Mucosa of stomach (tissue), 1 donor: ENCODE data around the gene FAM78B.

Source experiments
- H3K27me3 ChIP-seq: one replicate; pipeline ENCODE4 v1.7.0; 2013; ENCODE audit warnings: mild to moderate bottlenecking, low read length; ENCODE audit not compliant: control insufficient read depth, insufficient read depth
- H3K36me3 ChIP-seq: one replicate; pipeline ENCODE4 v1.7.0; 2013; ENCODE audit warnings: low read length; ENCODE audit not compliant: control insufficient read depth, insufficient read depth
- H3K4me1 ChIP-seq: one replicate; pipeline ENCODE4 v1.7.0; 2013; ENCODE audit warnings: mild to moderate bottlenecking, low read length; ENCODE audit not compliant: control insufficient read depth, insufficient read depth
- H3K4me3 ChIP-seq: one replicate; pipeline ENCODE4 v1.7.0; 2013; ENCODE audit warnings: low read length
- H3K9ac ChIP-seq: one replicate; pipeline ENCODE4 v1.7.0; 2013; ENCODE audit warnings: mild to moderate bottlenecking, low read length, moderate library complexity
- H3K9me3 ChIP-seq: one replicate; pipeline ENCODE4 v1.7.0; 2013; ENCODE audit warnings: mild to moderate bottlenecking, low read length, moderate library complexity; ENCODE audit not compliant: control insufficient read depth
- donor health status: Pancreatic carcinoma.

FAM78B gene

DNA sequence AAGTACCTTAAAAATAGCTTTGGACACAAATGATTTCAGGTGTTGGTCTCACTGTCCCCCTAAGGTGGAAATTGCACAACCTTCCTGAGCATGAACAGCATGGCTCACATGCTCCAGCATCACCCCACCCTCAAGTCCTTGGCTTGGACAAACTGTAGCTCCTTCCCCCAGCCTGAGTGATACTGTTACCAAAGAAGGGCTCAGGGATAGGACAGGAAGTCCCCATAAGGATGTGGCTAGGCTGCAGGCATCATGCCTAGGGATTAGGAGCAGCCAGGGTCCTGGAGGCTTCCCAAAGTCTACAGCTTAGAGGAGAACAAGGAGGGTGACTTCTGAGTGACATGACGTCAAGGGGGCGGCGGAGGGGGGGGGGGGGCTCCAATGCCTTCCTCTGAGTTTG is 10.1 kb downstream of the FAM78B start:
- Histone ChIP-seq H3K36me3 (no peaks in the 10 kb centered on the region), H3K27me3 (no peaks in the 10 kb centered on the region)

GRCh38 chr1:166155108-166155507 is 11.7 kb downstream of the FAM78B start:
- H3K4me3 ChIP-seq = no peak overlapping the region
- no peaks in the 10 kb centered on the region for H3K9me3 ChIP-seq
- no peak overlapping the region for H3K9ac ChIP-seq
- H3K4me1 ChIP-seq = no peaks in the 10 kb centered on the region
- H3K27me3 ChIP-seq = no peaks in the 10 kb centered on the region
- no peaks in the 10 kb centered on the region for H3K36me3 ChIP-seq

More for the DNA sequence above, 10.1 kb downstream of the FAM78B start:
- no peaks in the 10 kb centered on the region for H3K9me3 ChIP-seq
- H3K4me1 ChIP-seq = no peaks in the 10 kb centered on the region
- H3K4me3 ChIP-seq = no peak overlapping the region
- no peak overlapping the region for H3K9ac ChIP-seq

DNA sequence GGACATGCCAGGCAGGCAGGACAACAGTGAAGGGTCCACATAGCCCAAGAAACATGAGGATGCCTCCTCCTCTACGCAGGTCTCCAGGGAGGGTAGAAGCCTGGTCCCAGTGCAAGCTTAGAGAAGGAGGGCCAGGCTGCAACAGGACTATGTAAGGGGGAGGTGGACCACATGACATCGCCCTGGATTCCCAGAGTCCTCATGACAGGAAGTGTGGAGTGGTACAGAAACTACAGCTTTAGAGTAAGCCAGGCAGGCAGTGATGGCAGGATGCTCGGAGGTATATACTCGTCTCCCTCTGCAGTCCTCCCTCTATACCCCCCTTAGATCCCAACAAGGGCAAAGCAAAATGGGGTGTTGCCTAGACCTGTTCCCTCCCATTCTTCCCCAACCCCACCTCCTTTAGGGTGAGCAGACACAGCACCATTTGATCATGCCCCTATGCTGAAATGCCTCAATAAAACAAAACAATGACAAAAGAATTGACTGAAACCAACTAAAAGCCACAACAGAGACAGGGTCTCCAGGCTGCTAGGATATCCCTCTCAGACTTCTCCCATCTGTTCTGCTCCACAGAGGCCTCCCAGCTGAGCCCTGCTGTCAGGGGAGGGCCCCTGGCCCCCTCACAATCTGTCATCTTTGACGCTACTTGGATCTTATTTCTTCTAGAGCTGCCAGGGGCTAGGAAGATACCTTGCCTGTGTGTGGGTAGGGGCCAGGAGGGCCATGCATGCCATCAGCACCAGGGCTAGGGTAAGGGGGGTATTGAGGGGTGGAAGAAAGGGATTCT is 13.1 kb downstream of the FAM78B start:
- H3K4me3 ChIP-seq = no peak overlapping the region
- no peaks in the 10 kb centered on the region for H3K9me3 ChIP-seq
- H3K4me1 ChIP-seq = no peaks in the 10 kb centered on the region
- no peaks in the 10 kb centered on the region for H3K27me3 ChIP-seq
- no peak overlapping the region for H3K9ac ChIP-seq
- no peaks in the 10 kb centered on the region for H3K36me3 ChIP-seq

GRCh38 chr1:166152978-166153377 is 13.8 kb downstream of the FAM78B start:
- Histone ChIP-seq H3K9me3 (no peaks in the 10 kb centered on the region), H3K27me3 (no peaks in the 10 kb centered on the region), H3K9ac (no peak overlapping the region), H3K4me1 (no peaks in the 10 kb centered on the region), H3K36me3 (no peaks in the 10 kb centered on the region), H3K4me3 (no peak overlapping the region)

GRCh38 chr1:166151804-166152203 is 15.0 kb downstream of the FAM78B start:
- H3K4me1 ChIP-seq = no peaks in the 10 kb centered on the region
- H3K9ac ChIP-seq = no peak overlapping the region
- H3K9me3 ChIP-seq = no peaks in the 10 kb centered on the region
- no peak overlapping the region for H3K4me3 ChIP-seq
- no peaks in the 10 kb centered on the region for H3K36me3 ChIP-seq
- H3K27me3 ChIP-seq = no peaks in the 10 kb centered on the region

GRCh38 chr1:166145499-166145898 is 21.3 kb downstream of the FAM78B start:
- H3K4me3 ChIP-seq = no peak overlapping the region
- H3K36me3 ChIP-seq = no peaks in the 10 kb centered on the region
- H3K4me1 ChIP-seq = no peaks in the 10 kb centered on the region
- H3K9ac ChIP-seq = no peak overlapping the region
- H3K27me3 ChIP-seq = no peaks in the 10 kb centered on the region
- no peaks in the 10 kb centered on the region for H3K9me3 ChIP-seq

GRCh38 chr1:166141969-166142368 is 24.8 kb downstream of the FAM78B start:
- H3K4me1 ChIP-seq = no peaks in the 10 kb centered on the region

GRCh38 chr1:166140251-166140650 is 26.6 kb downstream of the FAM78B start:
- no peaks in the 10 kb centered on the region for H3K36me3 ChIP-seq
- no peaks in the 10 kb centered on the region for H3K4me1 ChIP-seq
- no peaks in the 10 kb centered on the region for H3K27me3 ChIP-seq
- H3K9me3 ChIP-seq = no peaks in the 10 kb centered on the region
- no peak overlapping the region for H3K9ac ChIP-seq
- H3K4me3 ChIP-seq = no peak overlapping the region

More at GRCh38 chr1:166141969-166142368, 24.8 kb downstream of the FAM78B start:
- Histone ChIP-seq H3K36me3 (no peaks in the 10 kb centered on the region), H3K27me3 (no peaks in the 10 kb centered on the region), H3K4me3 (no peak overlapping the region), H3K9ac (no peak overlapping the region), H3K9me3 (no peaks in the 10 kb centered on the region)

DNA sequence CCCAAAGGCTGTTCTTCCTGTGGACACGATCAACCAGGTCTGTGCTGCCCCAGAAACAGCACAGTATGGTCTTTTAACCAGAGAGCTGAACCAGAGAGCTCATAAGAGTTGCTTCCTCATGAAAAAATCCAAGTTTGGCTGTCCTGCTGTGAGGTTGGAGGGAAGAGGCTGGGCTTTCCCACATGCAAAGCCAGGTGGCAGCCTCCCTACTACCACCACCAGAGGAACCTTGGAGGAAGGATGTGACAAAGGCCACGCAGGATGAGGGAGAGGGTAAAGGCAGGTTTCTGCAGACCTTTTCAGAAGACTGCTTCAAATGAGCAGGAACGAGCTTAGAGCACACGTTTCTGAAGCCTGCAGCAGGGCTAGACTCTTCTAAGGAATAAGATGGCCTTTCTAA is 27.1 kb downstream of the FAM78B start:
- Histone ChIP-seq H3K4me3 (no peak overlapping the region), H3K9ac (no peak overlapping the region), H3K27me3 (no peaks in the 10 kb centered on the region), H3K4me1 (no peaks in the 10 kb centered on the region), H3K9me3 (no peaks in the 10 kb centered on the region), H3K36me3 (no peaks in the 10 kb centered on the region)

DNA sequence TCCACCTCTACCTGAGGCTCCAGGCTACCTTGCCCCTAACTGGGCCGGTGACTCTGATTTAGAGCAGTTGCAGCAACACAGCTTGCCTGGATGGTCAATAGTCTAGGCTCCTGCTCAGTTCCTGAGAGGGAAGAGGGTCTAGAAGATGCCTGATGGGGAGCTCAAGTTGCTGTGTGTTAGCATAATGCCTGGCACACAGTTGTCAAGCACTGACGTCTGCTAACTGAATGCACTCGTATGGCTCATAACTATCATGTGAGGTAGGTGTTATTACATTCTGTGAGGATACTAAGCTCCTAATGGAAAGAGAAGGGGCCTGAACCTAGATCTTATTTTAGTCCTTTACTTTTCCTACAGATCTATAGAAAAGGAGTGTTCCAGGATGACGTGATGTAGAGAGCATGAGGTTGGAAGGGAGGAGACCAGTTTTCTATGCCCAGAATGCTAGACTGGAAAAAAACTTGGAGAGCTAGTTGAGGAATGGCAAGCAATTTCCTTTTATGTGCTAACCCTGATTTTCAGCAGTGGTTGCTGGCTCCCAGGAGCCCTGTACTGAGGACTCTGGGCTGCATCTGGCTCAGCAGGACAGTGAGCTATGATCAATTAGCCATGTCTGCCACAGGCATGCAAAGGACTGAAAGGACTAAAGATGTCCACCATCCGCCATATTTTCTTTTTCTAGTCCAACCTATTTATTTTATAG is 30.0 kb downstream of the FAM78B start:
- Histone ChIP-seq H3K36me3 (no peaks in the 10 kb centered on the region), H3K4me3 (no peak overlapping the region), H3K27me3 (no peaks in the 10 kb centered on the region), H3K9me3 (no peaks in the 10 kb centered on the region), H3K4me1 (no peaks in the 10 kb centered on the region), H3K9ac (no peak overlapping the region)

DNA sequence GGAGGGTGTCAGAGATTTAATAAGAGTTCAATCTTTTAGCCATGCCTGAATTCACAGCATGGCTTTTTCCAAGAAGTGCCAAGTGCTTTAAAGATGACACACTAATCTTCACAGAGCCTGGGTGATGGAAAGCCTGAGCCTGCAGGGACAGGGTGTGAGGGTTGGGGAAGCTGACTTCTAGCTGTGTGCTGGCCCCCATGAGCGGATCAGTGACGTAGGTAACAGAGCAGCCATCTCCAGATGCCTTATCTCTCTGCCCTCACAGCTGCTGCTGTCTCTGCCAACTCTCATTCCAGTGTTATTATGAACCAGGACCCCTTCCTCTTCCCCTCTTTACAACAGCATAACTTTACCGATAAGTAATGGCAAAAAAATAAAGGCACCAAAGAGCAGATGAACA is 30.6 kb downstream of the FAM78B start:
- Histone ChIP-seq H3K4me1 (no peaks in the 10 kb centered on the region), H3K27me3 (no peaks in the 10 kb centered on the region), H3K36me3 (no peaks in the 10 kb centered on the region), H3K4me3 (no peak overlapping the region), H3K9ac (no peak overlapping the region), H3K9me3 (no peaks in the 10 kb centered on the region)

DNA sequence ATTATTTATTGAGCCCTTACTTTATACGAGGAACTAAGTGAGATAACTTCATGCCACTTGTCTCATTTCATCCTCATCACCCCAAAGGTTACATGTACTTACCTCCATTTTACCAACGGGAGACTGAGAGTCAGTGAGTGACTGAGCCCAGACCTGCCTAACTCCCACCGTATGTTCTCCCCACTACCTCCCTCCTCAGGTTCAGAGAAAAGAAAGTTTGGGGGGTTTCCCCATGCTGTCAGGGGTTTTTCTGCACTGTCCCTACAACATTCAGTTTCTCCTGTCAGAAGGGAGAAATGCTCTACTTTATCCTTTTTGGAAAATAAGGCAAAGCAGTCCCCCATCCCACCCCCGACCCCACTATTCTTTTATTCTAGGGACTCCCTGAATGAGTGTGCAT is 32.9 kb downstream of the FAM78B start:
- Histone ChIP-seq H3K4me3 (no peak overlapping the region), H3K9ac (no peak overlapping the region), H3K27me3 (no peaks in the 10 kb centered on the region), H3K4me1 (no peaks in the 10 kb centered on the region), H3K36me3 (no peaks in the 10 kb centered on the region), H3K9me3 (no peaks in the 10 kb centered on the region)
